OCI-LY7 (cell line): ENCODE measurements around the gene TNFAIP8L1.

ENCODE experiments used
- CTCF ChIP-seq: fragments of 200-600 bp; sonication (generic); conservative IDR thresholded peaks from 2 replicates; pipeline ENCODE4 v1.5.1; 2014; ENCODE audit warnings: mild to moderate bottlenecking, antibody characterized with exemption, low read length, moderate library complexity, mixed read lengths
- EZH2phosphoT487 ChIP-seq: fragments of 200-600 bp; sonication (generic); IDR thresholded peaks from 2 replicates; pipeline ENCODE4 v1.6.1; 2018; ENCODE audit warnings: low read depth, borderline replicate concordance, mild to moderate bottlenecking, mixed run types, antibody characterized with exemption, low read length, moderate library complexity, mixed read lengths

- TF ChIP-seq CTCF (no peak), EZH2phosphoT487 (no peak)
Measured at GRCh38 chr19:4673726-4674125, 34.4 kb downstream of the TNFAIP8L1 start.
